ENCODE results near the gene ELAVL2. TPM values are rescaled to one million over a fixed set of nuclear protein-coding genes. Genes with fewer than 3 reads are reported as not detected.

ELAVL2 gene
- total RNA-seq, 1 donor from 2014 or later = 0.37 TPM

- DNase-seq (ENCODE audit: low spot score) = no peak
- no peaks in the 10 kb centered on the region for H3K36me3 Mint-ChIP-seq (ENCODE audit: low read depth)
- TF ChIP-seq CTCF (IDR thresholded peaks at IDR 0.05) = no peak
- no peak overlapping the region for H3K27ac Mint-ChIP-seq (ENCODE audit: unreplicated experiment)
- H3K27me3 Mint-ChIP-seq (ENCODE audit: low read depth) = no peaks in the 10 kb centered on the region
- H3K9me3 Mint-ChIP-seq (ENCODE audit: low read depth) = peaks cover 4% of the 10 kb centered on the region
- H3K4me1 Mint-ChIP-seq (ENCODE audit: low read depth) = peaks cover 20% of the 10 kb centered on the region
- no peak overlapping the region for H3K4me3 Mint-ChIP-seq (ENCODE audit: unreplicated experiment)
These were observed 50.5 kb downstream of the ELAVL2 start for GRCh38 chr9:23775549-23775948.

GRCh38 chr9:23774266-23774665 lies 51.8 kb downstream of the ELAVL2 start:
- H3K9me3 Mint-ChIP-seq (ENCODE audit: low read depth) = peaks cover 9% of the 10 kb centered on the region
- no peaks in the 10 kb centered on the region for H3K27me3 Mint-ChIP-seq (ENCODE audit: low read depth)
- no peak for TF ChIP-seq CTCF (IDR thresholded peaks at IDR 0.05)
- DNase-seq (ENCODE audit: low spot score) = no peak
- H3K4me3 Mint-ChIP-seq (ENCODE audit: unreplicated experiment) = no peak overlapping the region
- no peaks in the 10 kb centered on the region for H3K36me3 Mint-ChIP-seq (ENCODE audit: low read depth)
- H3K27ac Mint-ChIP-seq (ENCODE audit: unreplicated experiment) = no peak overlapping the region
- H3K4me1 Mint-ChIP-seq (ENCODE audit: low read depth) = peaks cover 26% of the 10 kb centered on the region

GRCh38 chr9:23772385-23772783 lies 53.7 kb downstream of the ELAVL2 start:
- peaks cover 27% of the 10 kb centered on the region for H3K4me1 Mint-ChIP-seq (ENCODE audit: low read depth)

GRCh38 chr9:23771746-23772384 lies 54.2 kb downstream of the ELAVL2 start:
- no peak overlapping the region for H3K27ac Mint-ChIP-seq (ENCODE audit: unreplicated experiment)
- H3K4me1 Mint-ChIP-seq (ENCODE audit: low read depth) = peaks cover 27% of the 10 kb centered on the region
- no peak for DNase-seq (ENCODE audit: low spot score)
- H3K36me3 Mint-ChIP-seq (ENCODE audit: low read depth) = no peaks in the 10 kb centered on the region
- no peaks in the 10 kb centered on the region for H3K27me3 Mint-ChIP-seq (ENCODE audit: low read depth)
- no peak for TF ChIP-seq CTCF (IDR thresholded peaks at IDR 0.05)
- H3K9me3 Mint-ChIP-seq (ENCODE audit: low read depth) = peaks cover 9% of the 10 kb centered on the region
- no peak overlapping the region for H3K4me3 Mint-ChIP-seq (ENCODE audit: unreplicated experiment)

More at GRCh38 chr9:23772385-23772783, 53.7 kb downstream of the ELAVL2 start:
- no peak overlapping the region for H3K27ac Mint-ChIP-seq (ENCODE audit: unreplicated experiment)
- no peaks in the 10 kb centered on the region for H3K27me3 Mint-ChIP-seq (ENCODE audit: low read depth)
- H3K36me3 Mint-ChIP-seq (ENCODE audit: low read depth) = no peaks in the 10 kb centered on the region
- H3K9me3 Mint-ChIP-seq (ENCODE audit: low read depth) = peaks cover 9% of the 10 kb centered on the region
- TF ChIP-seq CTCF (IDR thresholded peaks at IDR 0.05) = no peak
- H3K4me3 Mint-ChIP-seq (ENCODE audit: unreplicated experiment) = no peak overlapping the region
- DNase-seq (ENCODE audit: low spot score) = no peak

GRCh38 chr9:23769307-23769935 lies 56.6 kb downstream of the ELAVL2 start:
- no peak for TF ChIP-seq CTCF (IDR thresholded peaks at IDR 0.05)
- no peak overlapping the region for H3K27ac Mint-ChIP-seq (ENCODE audit: unreplicated experiment)

More at GRCh38 chr9:23769307-23769935, 56.6 kb downstream of the ELAVL2 start:
- H3K4me3 Mint-ChIP-seq (ENCODE audit: unreplicated experiment) = no peak overlapping the region
- no peaks in the 10 kb centered on the region for H3K36me3 Mint-ChIP-seq (ENCODE audit: low read depth)
- no peaks in the 10 kb centered on the region for H3K27me3 Mint-ChIP-seq (ENCODE audit: low read depth)
- H3K9me3 Mint-ChIP-seq (ENCODE audit: low read depth) = peaks cover 9% of the 10 kb centered on the region
- peaks cover 27% of the 10 kb centered on the region for H3K4me1 Mint-ChIP-seq (ENCODE audit: low read depth)
- no peak for DNase-seq (ENCODE audit: low spot score)

Data from chondrocyte (in vitro differentiated cells).